Hepatic stellate cell (primary cell): ENCODE measurements around the gene ESPNL.

Source experiments
- DNase-seq: peaks from one replicate; pipeline ENCODE4 v3.0.0; 2011; ENCODE audit warnings: low spot score

Gene ESPNL

GRCh38 chr2:238171575-238172187 lies 71.5 kb downstream of the ESPNL start:
- DNase-seq, result no peak

GRCh38 chr2:238172439-238172838 lies 72.3 kb downstream of the ESPNL start:
- DNase-seq, result no peak

DNA sequence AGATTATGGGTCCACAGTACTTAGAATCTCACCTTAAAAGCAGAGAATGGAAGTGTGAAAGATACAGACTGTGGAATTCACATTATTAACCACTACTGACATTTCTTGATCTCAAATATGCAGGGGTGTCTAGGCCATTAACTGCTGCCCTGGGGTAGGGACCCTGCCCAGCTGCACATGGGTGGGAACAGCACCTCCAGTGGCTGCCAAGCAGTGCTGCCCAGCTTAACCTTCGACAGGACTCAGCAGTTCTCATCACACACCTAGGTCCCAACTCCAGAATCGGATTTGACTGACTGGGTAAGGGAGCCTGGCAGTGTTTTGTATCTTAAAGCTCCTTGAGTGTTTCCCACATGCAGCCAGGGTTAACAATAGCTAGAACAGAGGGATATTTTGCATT lies 73.6 kb downstream of the ESPNL start:
- DNase-seq, result no peak

DNA sequence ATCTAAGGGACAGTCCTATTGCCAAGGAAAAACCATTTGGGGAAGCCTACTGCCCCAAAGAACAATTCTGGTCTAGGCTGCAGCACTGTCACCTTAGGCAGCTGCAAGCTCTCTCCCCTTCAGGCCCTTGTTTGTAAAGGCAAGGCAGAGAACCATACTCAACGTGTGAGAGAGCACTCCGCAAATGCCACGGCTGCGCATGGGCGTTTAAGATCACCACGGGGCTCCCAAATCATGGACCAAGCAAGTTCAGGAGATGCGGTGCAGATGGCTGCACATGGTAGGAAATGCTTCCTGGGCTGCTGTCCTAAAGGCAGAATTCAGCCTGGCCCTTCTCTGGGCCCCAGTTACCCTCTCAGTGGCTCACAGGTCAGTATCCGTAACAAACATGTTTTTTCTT lies 74.2 kb downstream of the ESPNL start:
- no peak for DNase-seq

GRCh38 chr2:238174701-238175100 lies 74.6 kb downstream of the ESPNL start:
- no peak for DNase-seq

DNA sequence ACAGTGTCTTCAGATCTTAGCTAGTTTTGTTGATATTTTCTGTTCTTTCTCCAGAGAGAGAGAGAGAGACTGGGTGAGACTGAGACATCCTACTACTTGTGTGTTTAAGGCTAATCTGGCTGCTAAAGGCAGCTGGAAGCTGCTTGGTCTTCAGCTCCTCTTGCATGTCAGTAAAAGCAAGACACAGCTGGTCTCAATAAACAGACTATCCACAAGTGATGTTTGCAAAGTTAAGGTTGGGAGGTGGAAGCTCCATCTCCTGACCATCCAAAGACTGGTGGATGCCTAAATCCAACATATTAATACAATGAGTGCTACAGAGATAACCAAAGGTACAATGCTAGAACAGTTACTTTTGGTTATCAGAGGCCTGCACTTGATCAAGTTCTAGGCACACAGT lies 76.5 kb downstream of the ESPNL start:
- no peak for DNase-seq

DNA sequence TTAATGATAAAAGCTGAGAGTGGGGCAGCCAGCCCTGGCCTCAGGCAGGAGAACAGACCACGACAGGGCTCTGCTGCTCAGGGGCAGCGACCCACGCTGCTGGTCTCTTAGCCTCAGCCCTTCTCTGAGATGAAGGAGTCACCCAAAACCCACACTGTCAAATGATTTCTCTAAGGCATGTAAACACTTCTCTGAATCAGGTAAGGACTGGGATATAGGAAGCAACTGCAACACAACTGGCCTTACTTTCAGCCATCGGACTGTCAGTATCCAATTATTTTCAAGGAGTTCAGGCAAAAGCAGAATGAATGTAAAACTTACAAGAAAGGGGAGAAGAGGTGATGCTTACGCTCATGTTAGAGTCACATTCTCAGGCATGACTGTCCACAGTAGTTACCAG lies 80.4 kb downstream of the ESPNL start:
- DNase-seq, result no peak

DNA sequence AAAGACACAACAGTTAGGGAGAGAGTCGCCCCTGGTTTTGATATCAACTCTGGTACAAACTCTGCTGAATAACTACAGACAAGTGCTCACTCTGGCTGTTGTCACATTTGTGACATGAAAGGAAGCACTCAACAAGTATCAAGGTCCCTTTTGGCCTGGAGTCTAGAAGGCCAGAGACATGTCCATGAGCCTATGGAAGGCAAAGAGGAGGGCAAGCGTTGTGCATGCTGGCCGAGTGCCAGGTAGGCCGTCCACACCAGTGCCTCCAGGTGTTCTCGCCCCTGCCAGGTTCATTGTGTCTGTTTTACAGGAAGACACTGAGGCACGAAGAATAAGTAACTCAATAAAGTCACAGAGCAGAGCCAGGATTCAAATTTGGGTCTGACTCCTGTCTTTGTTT lies 82.2 kb downstream of the ESPNL start:
- DNase-seq, result no peak
